Neural cell (in vitro differentiated cells): ENCODE data around the gene LRRC3. TPM values are rescaled to one million over a fixed set of nuclear protein-coding genes. Genes with fewer than 3 reads are reported as not detected.

Source experiments
- H2AFZ ChIP-seq: fragments of 200-600, 300-800 bp; sonication (generic), shearing (Covaris generic); 2 replicates; pipeline ENCODE4 v1.6.0; 2014; ENCODE audit warnings: low read depth, mild to moderate bottlenecking, antibody characterized with exemption, low read length, moderate library complexity
- H3F3A ChIP-seq: fragments of 200-600 bp; shearing (Covaris generic); 2 replicates; pipeline ENCODE4 v1.6.1; 2016; ENCODE audit warnings: mild to moderate bottlenecking, moderate library complexity, mixed read lengths, antibody characterized with exemption, low read length; ENCODE audit not compliant: insufficient read depth, poor library complexity, severe bottlenecking
- H3K27ac ChIP-seq: fragments of 200-600, 300-800 bp; sonication (generic), shearing (Covaris generic); 2 replicates; pipeline ENCODE4 v1.5.1; 2014; ENCODE audit warnings: mild to moderate bottlenecking, low read length, moderate library complexity
- H3K27me3 ChIP-seq: fragments of 300-800, 200-600 bp; sonication (generic), shearing (Covaris generic); 2 replicates; pipeline ENCODE4 v1.6.0; 2014; ENCODE audit warnings: mild to moderate bottlenecking, low read depth, low read length, moderate library complexity; ENCODE audit not compliant: insufficient read depth
- H3K36me3 ChIP-seq: fragments of 300-800, 200-600 bp; sonication (generic), shearing (Covaris generic); 2 replicates; pipeline ENCODE4 v1.5.1; 2014; ENCODE audit warnings: mild to moderate bottlenecking, antibody characterized with exemption, low read length, moderate library complexity; ENCODE audit not compliant: insufficient read depth
- H3K4me2 ChIP-seq: fragments of 300-800, 200-600 bp; sonication (generic), shearing (Covaris generic); 2 replicates; pipeline ENCODE4 v1.6.0; 2014; ENCODE audit warnings: mild to moderate bottlenecking, low read length
- H3K4me3 ChIP-seq: fragments of 300-800, 200-600 bp; sonication (generic), shearing (Covaris generic); 2 replicates; pipeline ENCODE4 v1.5.1; 2014; ENCODE audit warnings: mild to moderate bottlenecking, low read length, moderate library complexity
- H3K79me2 ChIP-seq: fragments of 200-600 bp; shearing (Covaris generic); replicated peaks from 2 replicates; pipeline ENCODE4 v1.6.0; 2014; ENCODE audit warnings: mild to moderate bottlenecking, low read length, moderate library complexity; ENCODE audit not compliant: insufficient read depth
- H3K9ac ChIP-seq: fragments of 300-800, 200-600 bp; sonication (generic), shearing (Covaris generic); 2 replicates; pipeline ENCODE4 v1.6.1; 2016; ENCODE audit warnings: mild to moderate bottlenecking, low read length, mixed read lengths
- H3K9me2 ChIP-seq: fragments of 200-600 bp; shearing (Covaris generic); 2 replicates; pipeline ENCODE4 v1.6.1; 2016; ENCODE audit warnings: mild to moderate bottlenecking, low read length, mixed read lengths; ENCODE audit not compliant: insufficient read depth
- H3K9me3 ChIP-seq: fragments of 200-600, 300-800 bp; sonication (generic), shearing (Covaris generic); 2 replicates; pipeline ENCODE4 v1.6.1; 2016; ENCODE audit warnings: mild to moderate bottlenecking, mixed run types, low read length, moderate library complexity, mixed read lengths
- H4K20me1 ChIP-seq: fragments of 200-600 bp; shearing (Covaris generic); 2 replicates; pipeline ENCODE4 v1.6.1; 2016; ENCODE audit warnings: mild to moderate bottlenecking, mixed run types; ENCODE audit not compliant: insufficient read depth
- CTCF ChIP-seq: fragments of 450-650 bp; IDR thresholded peaks from 2 replicates; pipeline ENCODE4 v1.5.1; 2014; ENCODE audit warnings: antibody characterized with exemption, mild to moderate bottlenecking, moderate library complexity; ENCODE audit not compliant: poor library complexity, severe bottlenecking
- EZH2 ChIP-seq: fragments of 200-600, 300-800 bp; shearing (Covaris generic), sonication (generic); IDR thresholded peaks from 2 replicates; pipeline ENCODE4 v1.6.1; 2014; ENCODE audit warnings: antibody characterized with exemption, low read length, borderline replicate concordance, mild to moderate bottlenecking; ENCODE audit not compliant: insufficient read depth, poor library complexity, severe bottlenecking
- MXI1 ChIP-seq: fragments of 450-650 bp; conservative IDR thresholded peaks from 2 replicates; pipeline ENCODE4 v1.6.1; 2014; ENCODE audit warnings: antibody characterized with exemption, mild to moderate bottlenecking; ENCODE audit not compliant: poor library complexity, severe bottlenecking
- SMC3 ChIP-seq: fragments of 450-650 bp; conservative IDR thresholded peaks from 2 replicates; pipeline ENCODE4 v1.6.1; 2014; ENCODE audit warnings: antibody characterized with exemption, mild to moderate bottlenecking, moderate library complexity; ENCODE audit not compliant: poor library complexity
- TAF1 ChIP-seq: IDR thresholded peaks from 2 replicates; pipeline ENCODE4 v1.6.1; 2012; ENCODE audit warnings: low read depth
- polyA plus RNA-seq: library from polyadenylated mRNA; depleted of rRNA; stranded (reverse); fragments of >200 nt; gene quantifications from 2 replicates; pipeline ENCODE4 v1.2.3, GENCODE V29; 2014
- TF ChIP-seq, protein P1 (sequence below): IDR thresholded peaks from 2 replicates; pipeline ENCODE4 v1.6.1; 2012; ENCODE audit warnings: borderline replicate concordance

The LRRC3 gene
- polyA plus RNA-seq, 1 donor from 2014 or later: 3.8 TPM

DNA sequence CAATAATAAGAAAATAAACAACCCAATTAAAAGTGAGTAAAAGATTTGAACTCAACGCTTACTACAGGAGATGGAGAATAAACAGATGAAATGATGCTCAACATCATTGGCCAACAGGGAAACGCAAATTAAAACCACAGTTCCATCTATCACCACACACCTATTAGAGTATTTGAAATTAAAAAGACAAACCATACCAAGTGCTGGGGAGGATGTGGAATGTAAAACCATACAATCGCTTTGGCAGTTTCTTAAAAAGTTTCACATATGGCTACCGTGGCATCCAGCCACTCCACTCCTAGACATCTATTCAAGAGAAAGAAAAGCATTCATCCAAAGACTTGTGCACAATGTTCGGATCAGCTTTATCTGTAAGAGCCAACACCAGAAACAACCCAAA lies 1.3 kb upstream of the LRRC3 start:
- no peaks in the 10 kb centered on the region for H3K79me2 ChIP-seq
- no peak overlapping the region for H3K9ac ChIP-seq
- H3K4me2 ChIP-seq: no peak overlapping the region
- H3K9me2 ChIP-seq: no peaks in the 10 kb centered on the region
- H3K9me3 ChIP-seq: peaks cover 5% of the 10 kb centered on the region
- no peak overlapping the region for H2AFZ ChIP-seq
- no peak for TF ChIP-seq EZH2
- H3F3A ChIP-seq: no peaks in the 10 kb centered on the region
- no peaks in the 10 kb centered on the region for H3K27me3 ChIP-seq
- no peak overlapping the region for H3K4me3 ChIP-seq
- H3K27ac ChIP-seq: no peak overlapping the region
- H3K36me3 ChIP-seq: peaks cover 11% of the 10 kb centered on the region
- no peaks in the 10 kb centered on the region for H4K20me1 ChIP-seq

DNA sequence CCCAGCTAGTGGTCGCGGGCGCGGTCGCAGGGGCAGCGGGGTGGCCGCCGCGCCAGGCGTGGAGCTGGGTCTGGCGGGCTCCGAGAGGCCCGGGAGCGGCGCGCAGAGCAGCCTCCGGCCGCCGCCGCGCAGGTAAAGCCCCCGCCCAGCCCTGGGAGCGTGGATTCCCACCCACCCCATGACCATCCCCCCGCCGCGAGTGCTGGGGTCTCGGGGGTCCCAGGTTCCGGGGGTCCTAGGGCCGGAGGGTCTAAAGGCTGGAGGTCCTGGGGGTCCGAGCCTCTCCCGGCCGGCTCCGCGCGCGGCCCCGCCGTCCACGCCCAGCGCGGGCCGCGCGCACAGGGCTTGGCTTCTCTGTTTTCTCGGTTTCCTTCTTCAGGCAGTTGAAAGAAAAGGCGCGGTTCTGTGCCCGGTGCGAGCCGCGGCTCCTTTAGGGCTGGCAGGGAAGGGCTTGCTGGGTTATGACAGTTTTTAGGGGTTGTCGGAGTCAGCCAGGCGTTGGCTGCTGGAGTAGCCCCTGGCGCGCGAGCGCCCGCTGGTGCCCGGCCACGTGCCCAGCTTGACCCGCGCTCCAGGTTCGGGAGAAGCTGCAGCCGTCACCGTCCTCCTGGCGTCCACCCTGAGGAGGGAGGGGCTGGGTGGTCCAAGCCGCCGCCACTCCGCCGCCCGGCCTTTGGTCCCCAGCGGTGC lies 359 bp downstream of the LRRC3 start:
- H4K20me1 ChIP-seq: no peaks in the 10 kb centered on the region
- no peak overlapping the region for H3K27ac ChIP-seq
- H3K9me2 ChIP-seq: no peaks in the 10 kb centered on the region
- peak overlapping the region; percentile 41 for H3K4me2 ChIP-seq
- H3K9ac ChIP-seq: peak overlapping the region; percentile 72
- peaks cover 11% of the 10 kb centered on the region for H3K36me3 ChIP-seq
- TF ChIP-seq CTCF (peak; percentile 44), SMC3 (peak; percentile 43), TAF1 (no peak), MXI1 (peak; percentile 68)
- TF ChIP-seq, protein P1, sequence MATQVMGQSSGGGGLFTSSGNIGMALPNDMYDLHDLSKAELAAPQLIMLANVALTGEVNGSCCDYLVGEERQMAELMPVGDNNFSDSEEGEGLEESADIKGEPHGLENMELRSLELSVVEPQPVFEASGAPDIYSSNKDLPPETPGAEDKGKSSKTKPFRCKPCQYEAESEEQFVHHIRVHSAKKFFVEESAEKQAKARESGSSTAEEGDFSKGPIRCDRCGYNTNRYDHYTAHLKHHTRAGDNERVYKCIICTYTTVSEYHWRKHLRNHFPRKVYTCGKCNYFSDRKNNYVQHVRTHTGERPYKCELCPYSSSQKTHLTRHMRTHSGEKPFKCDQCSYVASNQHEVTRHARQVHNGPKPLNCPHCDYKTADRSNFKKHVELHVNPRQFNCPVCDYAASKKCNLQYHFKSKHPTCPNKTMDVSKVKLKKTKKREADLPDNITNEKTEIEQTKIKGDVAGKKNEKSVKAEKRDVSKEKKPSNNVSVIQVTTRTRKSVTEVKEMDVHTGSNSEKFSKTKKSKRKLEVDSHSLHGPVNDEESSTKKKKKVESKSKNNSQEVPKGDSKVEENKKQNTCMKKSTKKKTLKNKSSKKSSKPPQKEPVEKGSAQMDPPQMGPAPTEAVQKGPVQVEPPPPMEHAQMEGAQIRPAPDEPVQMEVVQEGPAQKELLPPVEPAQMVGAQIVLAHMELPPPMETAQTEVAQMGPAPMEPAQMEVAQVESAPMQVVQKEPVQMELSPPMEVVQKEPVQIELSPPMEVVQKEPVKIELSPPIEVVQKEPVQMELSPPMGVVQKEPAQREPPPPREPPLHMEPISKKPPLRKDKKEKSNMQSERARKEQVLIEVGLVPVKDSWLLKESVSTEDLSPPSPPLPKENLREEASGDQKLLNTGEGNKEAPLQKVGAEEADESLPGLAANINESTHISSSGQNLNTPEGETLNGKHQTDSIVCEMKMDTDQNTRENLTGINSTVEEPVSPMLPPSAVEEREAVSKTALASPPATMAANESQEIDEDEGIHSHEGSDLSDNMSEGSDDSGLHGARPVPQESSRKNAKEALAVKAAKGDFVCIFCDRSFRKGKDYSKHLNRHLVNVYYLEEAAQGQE: no peak
- H3K79me2 ChIP-seq: no peaks in the 10 kb centered on the region
- no peaks in the 10 kb centered on the region for H3K27me3 ChIP-seq
- peak overlapping the region; percentile 40 for H2AFZ ChIP-seq
- peaks cover 5% of the 10 kb centered on the region for H3K9me3 ChIP-seq
- no peaks in the 10 kb centered on the region for H3F3A ChIP-seq
- H3K4me3 ChIP-seq: peak overlapping the region; percentile 78

GRCh38 chr21:44456214-44456914 lies 1.1 kb downstream of the LRRC3 start:
- H3K9me2 ChIP-seq: no peaks in the 10 kb centered on the region
- no peaks in the 10 kb centered on the region for H3K79me2 ChIP-seq
- H3K9ac ChIP-seq: peak overlapping the region; percentile 72
- H3K4me3 ChIP-seq: peak overlapping the region; percentile 78
- peak overlapping the region; percentile 41 for H3K4me2 ChIP-seq
- no peaks in the 10 kb centered on the region for H3F3A ChIP-seq
- peaks cover 11% of the 10 kb centered on the region for H3K36me3 ChIP-seq
- peaks cover 5% of the 10 kb centered on the region for H3K9me3 ChIP-seq
- no peaks in the 10 kb centered on the region for H3K27me3 ChIP-seq
- H2AFZ ChIP-seq: peak overlapping the region; percentile 40
- H4K20me1 ChIP-seq: no peaks in the 10 kb centered on the region
- TF ChIP-seq CTCF: peak; percentile 3
- no peak for TF ChIP-seq EZH2
- H3K27ac ChIP-seq: no peak overlapping the region
